Measurements from ENCODE around the gene PPA1.
"Not testable (repeated sequence)": the region's sequence is repeated elsewhere in the genome, so short reads cannot be mapped to it uniquely, and the experiment has no call there.

The PPA1 gene

GRCh38 chr10:70233109-70233938 lies at the start of gene PPA1:
Gene PPA1 (minus strand): TSS chr10:70233429. CDS start chr10:70233327, 102 bp downstream.
- peak; percentile 31 for DNase-seq

- no peak for DNase-seq
Measured at GRCh38 chr10:70281609-70282008, 48.4 kb upstream of the PPA1 start.

- DNase-seq: no peak
Measured at GRCh38 chr10:70280099-70280498, 46.9 kb upstream of the PPA1 start.

- no peak for DNase-seq
Measured at GRCh38 chr10:70277396-70278030, 44.3 kb upstream of the PPA1 start.

GRCh38 chr10:70274643-70275042 lies 41.4 kb upstream of the PPA1 start:
- no peak for DNase-seq

- DNase-seq: no peak
Measured at GRCh38 chr10:70272925-70273316, 39.7 kb upstream of the PPA1 start.

- DNase-seq: no peak
Measured at GRCh38 chr10:70271996-70272924, 39.0 kb upstream of the PPA1 start.

- DNase-seq: no peak
Measured at GRCh38 chr10:70270952-70271351, 37.7 kb upstream of the PPA1 start.

- no peak for DNase-seq
Measured at GRCh38 chr10:70269741-70270140, 36.5 kb upstream of the PPA1 start.

- DNase-seq: no peak
Measured at GRCh38 chr10:70268376-70268775, 35.1 kb upstream of the PPA1 start.

GRCh38 chr10:70267161-70267933 lies 34.1 kb upstream of the PPA1 start:
- no peak for DNase-seq

- no peak for DNase-seq
Measured at GRCh38 chr10:70266701-70267100, 33.5 kb upstream of the PPA1 start.

- DNase-seq: no peak
Measured at GRCh38 chr10:70266056-70266455, 32.8 kb upstream of the PPA1 start.

GRCh38 chr10:70265032-70265689 lies 31.9 kb upstream of the PPA1 start:
- peak; percentile 11 for DNase-seq

- no peak for DNase-seq
Measured at GRCh38 chr10:70260734-70261133, 27.5 kb upstream of the PPA1 start.

GRCh38 chr10:70260259-70260658 lies 27.0 kb upstream of the PPA1 start:
- no peak for DNase-seq

GRCh38 chr10:70258216-70258615 lies 25.0 kb upstream of the PPA1 start:
- no peak for DNase-seq

- not testable (repeated sequence) for DNase-seq
Measured at GRCh38 chr10:70257816-70258215, 24.6 kb upstream of the PPA1 start.

GRCh38 chr10:70256463-70256862 lies 23.2 kb upstream of the PPA1 start:
- no peak for DNase-seq

GRCh38 chr10:70255329-70256299 lies 22.4 kb upstream of the PPA1 start:
- no peak for DNase-seq

Data from NCI-H2029 treated with DMSO at 0.1 percent for 48 hours (cell line).